ENCODE results near the gene ZNF552. TPM values are rescaled to one million over a fixed set of nuclear protein-coding genes. Genes with fewer than 3 reads are reported as not detected.

ZNF552 gene
- total RNA-seq, 1 experiment from 2014 or later: 9.3 TPM

GRCh38 chr19:57773488-57773887, 41.2 kb downstream of the ZNF552 start:
- DNase-seq: no peak
- H3K27me3 ChIP-seq (ENCODE audit: control insufficient read depth, insufficient read depth, low read length): no peaks in the 10 kb centered on the region
- H3K4me3 ChIP-seq (ENCODE audit: insufficient read depth, low read depth, low read length): no peak overlapping the region
- H3K36me3 ChIP-seq (replicated peaks; ENCODE audit: control insufficient read depth, insufficient read depth, low read length): peaks cover 7% of the 10 kb centered on the region

DNA sequence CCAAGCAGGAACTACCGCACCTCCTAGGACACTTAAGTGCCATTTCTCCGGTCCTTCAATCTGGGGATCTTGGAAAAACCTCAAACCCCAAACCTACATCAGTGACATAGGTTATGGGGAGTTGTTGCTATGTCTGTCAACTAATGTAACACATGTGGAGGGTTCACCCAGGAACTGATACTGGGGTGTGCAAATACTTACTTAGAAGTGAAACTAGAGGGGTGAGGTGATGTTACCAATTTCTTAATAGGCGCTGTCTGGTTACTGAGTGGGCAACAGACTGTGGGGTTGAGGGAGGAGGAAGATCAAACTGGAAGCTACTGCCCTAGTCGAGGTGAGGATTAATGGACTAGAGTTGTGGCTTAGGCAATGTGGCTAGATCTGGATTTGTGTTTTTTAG, 43.3 kb downstream of the ZNF552 start:
- DNase-seq: no peak
- Histone ChIP-seq H3K27me3 (ENCODE audit: control insufficient read depth, insufficient read depth, low read length) (no peaks in the 10 kb centered on the region), H3K4me3 (ENCODE audit: insufficient read depth, low read depth, low read length) (no peak overlapping the region), H3K36me3 (replicated peaks; ENCODE audit: control insufficient read depth, insufficient read depth, low read length) (peaks cover 3% of the 10 kb centered on the region)

GRCh38 chr19:57769345-57770131, 45.2 kb downstream of the ZNF552 start, which contains the start of gene ZNF586:
Gene ZNF586, plus strand, starts transcription at chr19:57769676. Its CDS starts 167 bp downstream, at chr19:57769843.
- H3K36me3 ChIP-seq (replicated peaks; ENCODE audit: control insufficient read depth, insufficient read depth, low read length): peaks cover 1% of the 10 kb centered on the region
- DNase-seq: peak; percentile 96
- H3K27me3 ChIP-seq (ENCODE audit: control insufficient read depth, insufficient read depth, low read length): no peaks in the 10 kb centered on the region
- H3K4me3 ChIP-seq (ENCODE audit: insufficient read depth, low read depth, low read length): peak within 1 kb of the TSS; percentile 87

GRCh38 chr19:57759096-57759495, 55.6 kb downstream of the ZNF552 start:
- no peak for DNase-seq
- Histone ChIP-seq H3K4me3 (ENCODE audit: insufficient read depth, low read depth, low read length) (no peak overlapping the region), H3K27me3 (ENCODE audit: control insufficient read depth, insufficient read depth, low read length) (no peaks in the 10 kb centered on the region), H3K36me3 (replicated peaks; ENCODE audit: control insufficient read depth, insufficient read depth, low read length) (peaks cover 18% of the 10 kb centered on the region)

- Histone ChIP-seq H3K27me3 (ENCODE audit: control insufficient read depth, insufficient read depth, low read length) (no peaks in the 10 kb centered on the region), H3K4me3 (ENCODE audit: insufficient read depth, low read depth, low read length) (no peak overlapping the region), H3K36me3 (replicated peaks; ENCODE audit: control insufficient read depth, insufficient read depth, low read length) (peaks cover 27% of the 10 kb centered on the region)
- DNase-seq: no peak
These were observed 56.8 kb downstream of the ZNF552 start for GRCh38 chr19:57757941-57758340.

Other genes starting within 250 kb of the ZNF552 start
- gene ZNF416, start 236.0 kb downstream of the ZNF552 start, total RNA-seq (2014; rRNA removed; shearing (Covaris generic)): 5.2 and 7.1 TPM in 2 replicates
- gene ZIK1, start 230.8 kb downstream of the ZNF552 start, total RNA-seq (2014; rRNA removed; shearing (Covaris generic)): 15.9 and 25.7 TPM in 2 replicates
- gene ZNF530, start 215.0 kb downstream of the ZNF552 start, total RNA-seq (2014; rRNA removed; shearing (Covaris generic)): 7.2 and 11.5 TPM in 2 replicates
- 31.6 and 34.4 TPM in 2 replicates for gene ZNF134, start 200.7 kb downstream of the ZNF552 start, total RNA-seq (2014; rRNA removed; shearing (Covaris generic))
- gene ZNF211, start 181.7 kb downstream of the ZNF552 start, total RNA-seq (2014; rRNA removed; shearing (Covaris generic)): 12.3 and 13.9 TPM in 2 replicates
- not detected in 2 replicates for gene ZSCAN4, start 146.0 kb downstream of the ZNF552 start, total RNA-seq (2014; rRNA removed; shearing (Covaris generic))
- 19.9 and 28.2 TPM in 2 replicates for gene ZNF551, start 132.9 kb downstream of the ZNF552 start, total RNA-seq (2014; rRNA removed; shearing (Covaris generic))
- 3.9 and 9.1 TPM in 2 replicates for gene ZNF154, start 105.7 kb downstream of the ZNF552 start, total RNA-seq (2014; rRNA removed; shearing (Covaris generic))
- gene ZNF671, start 87.3 kb downstream of the ZNF552 start, total RNA-seq (2014; rRNA removed; shearing (Covaris generic)): 7.7 and 9.9 TPM in 2 replicates
- gene ZNF776, start 68.1 kb downstream of the ZNF552 start, total RNA-seq (2014; rRNA removed; shearing (Covaris generic)): 20.4 and 21.5 TPM in 2 replicates
- 13.4 and 15.4 TPM in 2 replicates for gene ZNF586, start 45.2 kb downstream of the ZNF552 start, total RNA-seq (2014; rRNA removed; shearing (Covaris generic))
- gene ZNF587B, start 15.4 kb upstream of the ZNF552 start, total RNA-seq (2014; rRNA removed; shearing (Covaris generic)): 24.4 and 27.9 TPM in 2 replicates
- gene ZNF587, start 34.9 kb upstream of the ZNF552 start, total RNA-seq (2014; rRNA removed; shearing (Covaris generic)): 19.0 and 19.7 TPM in 2 replicates
- gene ZNF814, start 74.1 kb upstream of the ZNF552 start, total RNA-seq (2014; rRNA removed; shearing (Covaris generic)): 16.8 and 24.3 TPM in 2 replicates
- 8.1 and 10.6 TPM in 2 replicates for gene ZNF417, start 101.7 kb upstream of the ZNF552 start, total RNA-seq (2014; rRNA removed; shearing (Covaris generic))
- gene ZNF418, start 120.5 kb upstream of the ZNF552 start, total RNA-seq (2014; rRNA removed; shearing (Covaris generic)): 5.7 and 6.0 TPM in 2 replicates
- gene ZNF256, start 132.8 kb upstream of the ZNF552 start, total RNA-seq (2014; rRNA removed; shearing (Covaris generic)): 4.0 and 6.8 TPM in 2 replicates
- 0.38 TPM in 1 of 2 replicates, not detected in the other for gene C19orf18, start 159.6 kb upstream of the ZNF552 start, total RNA-seq (2014; rRNA removed; shearing (Covaris generic))
- gene ZNF606, start 187.9 kb upstream of the ZNF552 start, total RNA-seq (2014; rRNA removed; shearing (Covaris generic)): 16.9 and 19.7 TPM in 2 replicates
- not detected in 2 replicates for gene ZSCAN1, start 219.1 kb upstream of the ZNF552 start, total RNA-seq (2014; rRNA removed; shearing (Covaris generic))
- gene ZNF135, start 244.4 kb upstream of the ZNF552 start, total RNA-seq (2014; rRNA removed; shearing (Covaris generic)): 0.07 TPM in 1 of 2 replicates, not detected in the other

All from H7 (cell line).